Measurements from ENCODE around the gene TAF10. TPM values are rescaled to one million over a fixed set of nuclear protein-coding genes. Genes with fewer than 3 reads are reported as not detected.
A peak's percentile ranks its signal among the peaks of the same experiment; 100 is the strongest.

The TAF10 gene
- total RNA-seq, 2 experiments from 2014 or later = 154 to 164 TPM

GRCh38 chr11:6623391-6624363 lies 11.7 kb upstream of the TAF10 start:
- Histone ChIP-seq H3K9me3 (ENCODE audit: control insufficient read depth in 1 of 2, insufficient read depth in 1 of 2, low read length in 2 of 2) (no peaks in the 10 kb centered on the region), H3K36me3 (ENCODE audit: insufficient read depth, low read length) (peaks cover 4% of the 10 kb centered on the region), H3K27ac (ENCODE audit: low read depth in 1 of 2, low read length in 2 of 2) (no peak overlapping the region), H3K4me3 (ENCODE audit: low read length) (no peak overlapping the region), H3K27me3 (ENCODE audit: control insufficient read depth in 1 of 2, insufficient read depth in 2 of 2, low read length in 2 of 2) (no peaks in the 10 kb centered on the region), H3K4me1 (ENCODE audit: insufficient read depth, low read length) (peaks cover 16% of the 10 kb centered on the region)
- ChIA-PET POLR2A (no interaction called here), CTCF (interaction anchor here (1.0 kb wide), 1 partner anchor 47 kb away, joined by 4 read pairs; no protein-coding TSS in a partner anchor)
- ATAC-seq (ENCODE audit: poor library complexity) (no peak), DNase-seq (no peak)
- TF ChIP-seq CTCF (IDR thresholded peaks at IDR 0.05) = no peak
- Mint-ChIP-seq H3K4me3 (no peak overlapping the region), H3K9me3 (no peaks in the 10 kb centered on the region), H3K36me3 (ENCODE audit: low read depth) (peaks cover 26% of the 10 kb centered on the region), H3K4me1 (ENCODE audit: low read depth) (peaks cover 12% of the 10 kb centered on the region), H3K27ac (no peak overlapping the region), H3K27me3 (no peaks in the 10 kb centered on the region)
- intact Hi-C loops (cut with DNase I, micrococcal nuclease) = no loop called here

- ATAC-seq (ENCODE audit: poor library complexity) (no peak), DNase-seq (no peak)
- Mint-ChIP-seq H3K4me1 (ENCODE audit: low read depth) (peaks cover 2% of the 10 kb centered on the region), H3K9me3 (no peaks in the 10 kb centered on the region), H3K4me3 (no peak overlapping the region), H3K36me3 (ENCODE audit: low read depth) (peaks cover 14% of the 10 kb centered on the region), H3K27ac (no peak overlapping the region), H3K27me3 (no peaks in the 10 kb centered on the region)
- no peak for TF ChIP-seq CTCF (IDR thresholded peaks at IDR 0.05)
- H3K4me3 ChIP-seq (ENCODE audit: low read length) = no peak overlapping the region
- ChIA-PET CTCF (no interaction called here), POLR2A (interaction anchor here (2.2 kb wide), 1 partner anchor 10 kb away, joined by 15 read pairs; the partner anchor contains the start of gene TAF10)
- peaks cover 22% of the 10 kb centered on the region for H3K4me1 ChIP-seq (ENCODE audit: insufficient read depth, low read length)
- no peak overlapping the region for H3K27ac ChIP-seq (ENCODE audit: low read depth in 1 of 2, low read length in 2 of 2)
- intact Hi-C loops (cut with DNase I, micrococcal nuclease) = no loop called here
- H3K27me3 ChIP-seq (ENCODE audit: control insufficient read depth in 1 of 2, insufficient read depth in 2 of 2, low read length in 2 of 2) = no peaks in the 10 kb centered on the region
- peaks cover 4% of the 10 kb centered on the region for H3K36me3 ChIP-seq (ENCODE audit: insufficient read depth, low read length)
- no peaks in the 10 kb centered on the region for H3K9me3 ChIP-seq (ENCODE audit: control insufficient read depth in 1 of 2, insufficient read depth in 1 of 2, low read length in 2 of 2)
Observed at GRCh38 chr11:6622261-6623171, 10.5 kb upstream of the TAF10 start.

GRCh38 chr11:6621711-6622211 lies 9.7 kb upstream of the TAF10 start:
- Histone ChIP-seq H3K36me3 (ENCODE audit: insufficient read depth, low read length) (peaks cover 8% of the 10 kb centered on the region), H3K27me3 (ENCODE audit: control insufficient read depth in 1 of 2, insufficient read depth in 2 of 2, low read length in 2 of 2) (no peaks in the 10 kb centered on the region), H3K4me1 (ENCODE audit: insufficient read depth, low read length) (peaks cover 22% of the 10 kb centered on the region), H3K9me3 (ENCODE audit: control insufficient read depth in 1 of 2, insufficient read depth in 1 of 2, low read length in 2 of 2) (no peaks in the 10 kb centered on the region), H3K27ac (ENCODE audit: low read depth in 1 of 2, low read length in 2 of 2) (no peak overlapping the region), H3K4me3 (ENCODE audit: low read length) (no peak overlapping the region)
- ATAC-seq (ENCODE audit: poor library complexity) = no peak
- TF ChIP-seq CTCF (IDR thresholded peaks at IDR 0.05) = no peak
- intact Hi-C loops (cut with DNase I, micrococcal nuclease) = no loop called here
- H3K36me3 Mint-ChIP-seq (ENCODE audit: low read depth) = peaks cover 13% of the 10 kb centered on the region
- no peaks in the 10 kb centered on the region for H3K27me3 Mint-ChIP-seq
- peak in 1 of 14 experiments; percentile 15 for DNase-seq
- CTCF ChIA-PET = interaction anchor here (0.8 kb wide), 1 partner anchor 9 kb away, joined by 3 read pairs; no protein-coding TSS in a partner anchor
- POLR2A ChIA-PET = interaction anchor here (2.2 to 4.4 kb wide), 2 partner anchors 10 to 24 kb away, joined by 15 to 41 read pairs; partner anchors contain the start of gene TAF10
- H3K9me3 Mint-ChIP-seq = no peaks in the 10 kb centered on the region
- no peak overlapping the region for H3K27ac Mint-ChIP-seq
- H3K4me3 Mint-ChIP-seq = no peak overlapping the region
- no peaks in the 10 kb centered on the region for H3K4me1 Mint-ChIP-seq (ENCODE audit: low read depth)

Measured in CD4-positive, alpha-beta T cell (primary cell).